T-helper 1 cell treated with Interleukin-12 subunit alpha and Interleukin-12 subunit beta and Interleukin-4 antibody, amounts not matched to agents 30 μg/mL and 1 μg/mL, for 36 hours (primary cell): ENCODE data around the gene ERICH2.

Source experiments
- H3K27ac Mint-ChIP-seq: one replicate; pipeline ENCODE4 v1.8.0; 2021; ENCODE audit warnings: mild to moderate bottlenecking, mixed read lengths
- H3K27me3 Mint-ChIP-seq: one replicate; pipeline ENCODE4 v1.8.0; 2021; ENCODE audit warnings: low read depth, mixed read lengths
- H3K36me3 Mint-ChIP-seq: one replicate; pipeline ENCODE4 v1.8.0; 2021; ENCODE audit warnings: low read depth, mixed read lengths
- H3K4me1 Mint-ChIP-seq: one replicate; pipeline ENCODE4 v1.8.0; 2021; ENCODE audit warnings: low read depth, mixed read lengths
- H3K4me3 Mint-ChIP-seq: one replicate; pipeline ENCODE4 v1.8.0; 2021; ENCODE audit warnings: mild to moderate bottlenecking, moderate library complexity, mixed read lengths
- H3K9me3 Mint-ChIP-seq: one replicate; pipeline ENCODE4 v1.8.0; 2021; ENCODE audit warnings: mixed read lengths

The ERICH2 gene

GRCh38 chr2:170829036-170829435 is 58.9 kb downstream of the ERICH2 start:
- H3K9me3 Mint-ChIP-seq: no peaks in the 10 kb centered on the region
- H3K4me1 Mint-ChIP-seq: no peaks in the 10 kb centered on the region
- H3K27ac Mint-ChIP-seq: peak overlapping the region; percentile 8
- no peak overlapping the region for H3K4me3 Mint-ChIP-seq
- peaks cover 32% of the 10 kb centered on the region for H3K27me3 Mint-ChIP-seq
- H3K36me3 Mint-ChIP-seq: peaks cover 1% of the 10 kb centered on the region

- no peaks in the 10 kb centered on the region for H3K4me1 Mint-ChIP-seq
- H3K36me3 Mint-ChIP-seq: no peaks in the 10 kb centered on the region
- peaks cover 21% of the 10 kb centered on the region for H3K27me3 Mint-ChIP-seq
- no peak overlapping the region for H3K4me3 Mint-ChIP-seq
- H3K27ac Mint-ChIP-seq: no peak overlapping the region
- H3K9me3 Mint-ChIP-seq: no peaks in the 10 kb centered on the region
Observed at GRCh38 chr2:170830166-170830565, 60.0 kb downstream of the ERICH2 start.

DNA sequence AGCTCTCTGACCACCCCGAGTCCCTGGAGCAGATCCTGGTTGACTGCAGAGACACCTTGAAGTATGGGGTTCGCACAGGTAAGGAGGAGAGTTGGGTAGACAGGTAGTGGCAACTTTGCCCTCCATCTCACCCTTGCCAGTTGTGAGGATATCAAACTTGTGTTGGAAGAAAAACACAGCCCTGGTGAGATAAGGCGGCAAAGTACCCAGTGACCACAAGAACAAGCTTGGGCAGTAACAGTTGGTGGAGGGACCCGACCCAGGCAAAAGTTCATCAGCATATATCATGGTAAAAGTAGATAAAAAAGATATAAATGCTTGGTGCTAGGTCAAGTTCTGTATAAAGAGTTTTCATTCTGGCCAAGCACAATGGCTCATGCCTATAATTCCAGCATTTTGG is 60.9 kb downstream of the ERICH2 start:
- H3K4me1 Mint-ChIP-seq: no peaks in the 10 kb centered on the region
- H3K27me3 Mint-ChIP-seq: peaks cover 13% of the 10 kb centered on the region

DNA sequence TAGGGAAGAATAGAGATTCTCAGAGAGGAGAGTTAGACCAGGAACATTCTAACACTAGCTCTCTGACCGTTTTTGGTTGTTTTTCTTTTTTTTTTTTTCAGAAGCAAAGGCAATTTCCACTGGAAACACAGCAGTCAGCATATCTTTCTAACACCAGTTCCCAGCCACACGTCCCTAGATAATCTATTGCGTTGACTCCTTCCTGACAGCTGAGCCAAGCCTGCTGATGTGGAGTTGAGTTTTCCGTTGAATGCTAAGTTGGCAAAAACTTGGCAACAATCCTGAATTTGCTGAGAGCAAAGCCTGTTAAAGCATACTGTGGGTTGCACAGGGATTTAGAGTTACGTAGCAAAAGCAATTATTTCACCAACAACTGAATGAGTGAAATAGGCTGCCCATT is 65.8 kb downstream of the ERICH2 start:
- Mint-ChIP-seq H3K4me3 (no peak overlapping the region), H3K27me3 (peaks cover 3% of the 10 kb centered on the region), H3K9me3 (no peaks in the 10 kb centered on the region), H3K4me1 (no peaks in the 10 kb centered on the region), H3K36me3 (no peaks in the 10 kb centered on the region), H3K27ac (no peak overlapping the region)

More for the DNA sequence above, 60.9 kb downstream of the ERICH2 start:
- H3K4me3 Mint-ChIP-seq: no peak overlapping the region
- H3K9me3 Mint-ChIP-seq: no peaks in the 10 kb centered on the region
- H3K27ac Mint-ChIP-seq: no peak overlapping the region
- no peaks in the 10 kb centered on the region for H3K36me3 Mint-ChIP-seq

- Mint-ChIP-seq H3K27ac (no peak overlapping the region), H3K36me3 (no peaks in the 10 kb centered on the region), H3K27me3 (peaks cover 3% of the 10 kb centered on the region), H3K9me3 (no peaks in the 10 kb centered on the region), H3K4me3 (no peak overlapping the region), H3K4me1 (peaks cover 8% of the 10 kb centered on the region)
Observed at GRCh38 chr2:170840717-170841210, 70.6 kb downstream of the ERICH2 start.

DNA sequence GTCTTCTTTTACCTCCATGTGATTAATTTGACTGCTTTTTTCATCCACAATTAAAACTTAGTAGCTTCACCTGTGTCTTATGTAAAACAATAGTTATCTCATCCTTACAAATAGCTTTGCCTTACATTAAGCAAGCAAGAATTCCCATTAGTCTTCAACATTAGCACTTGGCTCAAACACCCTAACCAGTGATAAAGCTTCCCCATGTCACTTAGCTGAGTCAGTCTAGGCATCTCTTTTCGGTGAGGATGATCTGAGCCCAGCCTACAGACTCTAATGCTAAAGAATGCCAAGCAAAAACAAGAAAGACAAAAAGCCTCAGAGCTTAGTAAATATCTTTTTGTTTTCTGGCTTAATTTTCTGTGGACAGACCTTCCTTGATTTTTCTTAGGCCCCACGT is 72.6 kb downstream of the ERICH2 start:
- H3K9me3 Mint-ChIP-seq: no peaks in the 10 kb centered on the region
- H3K27me3 Mint-ChIP-seq: peaks cover 3% of the 10 kb centered on the region
- no peak overlapping the region for H3K27ac Mint-ChIP-seq
- H3K4me3 Mint-ChIP-seq: no peak overlapping the region
- peaks cover 8% of the 10 kb centered on the region for H3K4me1 Mint-ChIP-seq
- no peaks in the 10 kb centered on the region for H3K36me3 Mint-ChIP-seq

- H3K27me3 Mint-ChIP-seq: peaks cover 1% of the 10 kb centered on the region
- H3K4me3 Mint-ChIP-seq: no peak overlapping the region
- H3K27ac Mint-ChIP-seq: no peak overlapping the region
- no peaks in the 10 kb centered on the region for H3K36me3 Mint-ChIP-seq
- no peaks in the 10 kb centered on the region for H3K9me3 Mint-ChIP-seq
- peaks cover 8% of the 10 kb centered on the region for H3K4me1 Mint-ChIP-seq
Observed at GRCh38 chr2:170843656-170844055, 73.5 kb downstream of the ERICH2 start.

DNA sequence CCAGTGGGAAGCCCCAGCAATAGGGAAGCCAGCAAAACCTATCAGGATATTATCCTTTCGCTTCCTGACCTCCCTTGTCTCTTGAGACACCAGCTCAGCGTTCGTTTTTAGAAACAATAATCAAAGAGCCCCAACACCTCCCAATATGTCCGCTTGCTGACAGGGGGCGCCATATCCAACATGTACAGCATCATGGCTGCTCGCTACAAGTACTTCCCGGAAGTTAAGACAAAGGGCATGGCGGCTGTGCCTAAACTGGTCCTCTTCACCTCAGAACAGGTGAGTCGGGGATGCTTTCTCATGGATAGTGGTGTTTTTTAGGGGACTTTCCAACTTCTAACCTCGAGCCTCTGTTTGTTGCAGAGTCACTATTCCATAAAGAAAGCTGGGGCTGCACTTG is 75.2 kb downstream of the ERICH2 start:
- H3K4me1 Mint-ChIP-seq: peaks cover 8% of the 10 kb centered on the region
- no peaks in the 10 kb centered on the region for H3K36me3 Mint-ChIP-seq
- no peak overlapping the region for H3K4me3 Mint-ChIP-seq
- H3K27ac Mint-ChIP-seq: no peak overlapping the region
- H3K9me3 Mint-ChIP-seq: no peaks in the 10 kb centered on the region
- no peaks in the 10 kb centered on the region for H3K27me3 Mint-ChIP-seq

GRCh38 chr2:170846314-170846713 is 76.1 kb downstream of the ERICH2 start:
- H3K9me3 Mint-ChIP-seq: no peaks in the 10 kb centered on the region
- no peak overlapping the region for H3K27ac Mint-ChIP-seq
- no peaks in the 10 kb centered on the region for H3K27me3 Mint-ChIP-seq
- H3K4me1 Mint-ChIP-seq: peaks cover 8% of the 10 kb centered on the region
- H3K4me3 Mint-ChIP-seq: no peak overlapping the region
- H3K36me3 Mint-ChIP-seq: no peaks in the 10 kb centered on the region

- Mint-ChIP-seq H3K9me3 (no peaks in the 10 kb centered on the region), H3K27me3 (no peaks in the 10 kb centered on the region), H3K4me1 (peaks cover 8% of the 10 kb centered on the region), H3K27ac (no peak overlapping the region), H3K36me3 (no peaks in the 10 kb centered on the region), H3K4me3 (no peak overlapping the region)
Observed at GRCh38 chr2:170847716-170848115, 77.5 kb downstream of the ERICH2 start.
